GM19372 (cell line): Measurements from ENCODE around the gene SRPX.

ENCODE experiments used
- ATAC-seq: cut with Tn5 transposase; IDR thresholded peaks from one replicate; pipeline ENCODE4 v1.9.1; 2021; ENCODE audit warnings: mild to moderate bottlenecking, low read depth, moderate library complexity; ENCODE audit not compliant: unreplicated experiment

SRPX gene

GRCh38 chrX:38099688-38100087 is 121.0 kb downstream of the SRPX start:
- ATAC-seq: no peak
